GM12873 (cell line): ENCODE measurements around the gene MRPL17.

Source experiments
- TF ChIP-seq, protein P1 (sequence below): IDR thresholded peaks from 2 replicates; pipeline ENCODE4 v1.5.1; 2012; ENCODE audit warnings: low read depth, mild to moderate bottlenecking, moderate library complexity, low read length, control low read depth; ENCODE audit not compliant: insufficient read depth; ENCODE audit errors: missing control alignments

MRPL17 gene

DNA sequence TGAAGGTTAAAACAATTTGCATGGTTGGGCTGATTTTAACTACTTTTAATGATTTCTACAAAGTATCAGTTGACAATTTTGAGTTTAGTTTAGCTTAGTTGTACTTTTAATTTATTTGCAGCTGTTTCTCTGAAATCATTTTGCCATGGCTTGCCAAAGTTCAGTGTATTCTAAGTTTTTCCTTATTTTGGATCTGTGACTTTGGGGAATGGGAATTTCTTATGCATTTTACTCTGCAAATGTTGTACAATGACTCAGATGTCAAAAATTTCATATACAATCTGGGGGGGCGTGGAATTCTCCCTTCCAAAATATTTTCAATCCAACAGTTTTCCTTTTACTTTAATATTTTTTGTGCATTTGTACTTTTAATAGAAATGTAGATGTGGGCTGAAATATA, 18.6 kb downstream of the MRPL17 start:
- TF ChIP-seq, protein P1, sequence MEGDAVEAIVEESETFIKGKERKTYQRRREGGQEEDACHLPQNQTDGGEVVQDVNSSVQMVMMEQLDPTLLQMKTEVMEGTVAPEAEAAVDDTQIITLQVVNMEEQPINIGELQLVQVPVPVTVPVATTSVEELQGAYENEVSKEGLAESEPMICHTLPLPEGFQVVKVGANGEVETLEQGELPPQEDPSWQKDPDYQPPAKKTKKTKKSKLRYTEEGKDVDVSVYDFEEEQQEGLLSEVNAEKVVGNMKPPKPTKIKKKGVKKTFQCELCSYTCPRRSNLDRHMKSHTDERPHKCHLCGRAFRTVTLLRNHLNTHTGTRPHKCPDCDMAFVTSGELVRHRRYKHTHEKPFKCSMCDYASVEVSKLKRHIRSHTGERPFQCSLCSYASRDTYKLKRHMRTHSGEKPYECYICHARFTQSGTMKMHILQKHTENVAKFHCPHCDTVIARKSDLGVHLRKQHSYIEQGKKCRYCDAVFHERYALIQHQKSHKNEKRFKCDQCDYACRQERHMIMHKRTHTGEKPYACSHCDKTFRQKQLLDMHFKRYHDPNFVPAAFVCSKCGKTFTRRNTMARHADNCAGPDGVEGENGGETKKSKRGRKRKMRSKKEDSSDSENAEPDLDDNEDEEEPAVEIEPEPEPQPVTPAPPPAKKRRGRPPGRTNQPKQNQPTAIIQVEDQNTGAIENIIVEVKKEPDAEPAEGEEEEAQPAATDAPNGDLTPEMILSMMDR: no peak

GRCh38 chr11:6663794-6664469, 19.2 kb downstream of the MRPL17 start:
- TF ChIP-seq, protein P1: no peak

- TF ChIP-seq, protein P1: no peak
Measured at GRCh38 chr11:6660712-6661111, 22.4 kb downstream of the MRPL17 start.

DNA sequence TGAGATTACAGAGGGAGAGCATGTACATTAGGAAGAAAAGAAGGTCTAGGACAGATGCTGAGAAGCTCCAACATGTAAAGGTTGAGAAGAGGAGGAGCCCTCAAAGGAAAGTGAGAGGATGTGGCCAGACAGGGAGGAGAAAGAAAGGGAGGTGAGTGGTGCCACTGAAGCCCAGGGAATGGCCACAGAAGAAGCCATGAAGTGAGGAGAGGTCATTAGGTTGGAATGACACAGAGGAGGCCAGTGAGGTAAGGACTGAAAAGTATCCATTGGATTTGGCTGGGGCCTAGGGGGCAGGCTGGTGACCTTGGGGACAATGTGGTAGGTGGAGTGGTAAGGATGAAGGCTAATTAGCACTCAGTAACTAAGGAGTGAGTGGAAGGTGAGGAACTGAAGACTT, 24.5 kb downstream of the MRPL17 start:
- TF ChIP-seq, protein P1: no peak

DNA sequence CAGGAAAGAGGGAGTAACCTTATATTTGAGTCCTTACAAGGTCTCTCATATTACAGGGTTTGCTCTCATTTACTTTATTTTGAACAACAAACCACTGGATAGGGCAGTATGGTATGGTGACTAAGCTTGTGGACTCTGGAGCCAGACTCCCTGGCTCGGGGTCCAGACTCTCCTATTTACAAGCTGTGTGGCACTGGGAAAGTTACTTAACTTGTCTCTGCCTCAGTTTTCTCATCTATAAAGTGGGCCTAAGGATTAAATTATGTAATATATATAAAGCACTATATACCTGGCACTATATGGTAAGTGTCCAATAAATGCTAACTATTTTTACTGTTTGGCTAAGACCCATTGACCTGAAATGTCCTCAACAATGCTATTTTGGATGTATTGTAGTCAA, 25.8 kb downstream of the MRPL17 start:
- TF ChIP-seq, protein P1: no peak

- TF ChIP-seq, protein P1: no peak
Measured at GRCh38 chr11:6656936-6657335, 26.2 kb downstream of the MRPL17 start.

DNA sequence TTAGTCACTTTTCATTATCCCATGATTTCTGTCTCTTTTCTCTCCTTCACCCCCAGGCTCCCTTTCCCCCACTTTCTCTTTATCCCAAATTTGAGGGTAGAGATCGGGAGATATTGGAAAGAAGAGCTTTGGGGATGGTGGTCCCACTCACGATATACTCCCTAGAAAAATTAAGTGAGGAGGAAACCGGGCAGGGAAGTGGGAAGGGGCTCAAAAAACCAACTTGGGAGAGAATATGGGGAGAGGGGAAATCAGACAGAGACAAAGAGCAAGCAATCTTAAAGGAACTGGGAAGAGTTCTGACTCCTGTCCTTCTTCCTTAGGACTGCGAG, 26.6 kb downstream of the MRPL17 start:
- TF ChIP-seq, protein P1: no peak
